GM18868 (cell line): ENCODE data around the gene ESD.
A peak's percentile ranks its signal among the peaks of the same experiment; 100 is the strongest.
"Not testable (repeated sequence)": the region's sequence is repeated elsewhere in the genome, so short reads cannot be mapped to it uniquely, and the experiment has no call there.

ENCODE experiments used
- ATAC-seq: cut with Tn5 transposase; IDR thresholded peaks from one replicate; pipeline ENCODE4 v1.9.1; 2021; ENCODE audit warnings: mild to moderate bottlenecking, moderate library complexity; ENCODE audit not compliant: unreplicated experiment

Gene ESD

GRCh38 chr13:46795321-46795720 is 1.6 kb downstream of the ESD start:
- ATAC-seq, result no peak

GRCh38 chr13:46783504-46783903 is 13.5 kb downstream of the ESD start:
- no peak for ATAC-seq

- ATAC-seq, result no peak
Measured at GRCh38 chr13:46782691-46783090, 14.3 kb downstream of the ESD start.

DNA sequence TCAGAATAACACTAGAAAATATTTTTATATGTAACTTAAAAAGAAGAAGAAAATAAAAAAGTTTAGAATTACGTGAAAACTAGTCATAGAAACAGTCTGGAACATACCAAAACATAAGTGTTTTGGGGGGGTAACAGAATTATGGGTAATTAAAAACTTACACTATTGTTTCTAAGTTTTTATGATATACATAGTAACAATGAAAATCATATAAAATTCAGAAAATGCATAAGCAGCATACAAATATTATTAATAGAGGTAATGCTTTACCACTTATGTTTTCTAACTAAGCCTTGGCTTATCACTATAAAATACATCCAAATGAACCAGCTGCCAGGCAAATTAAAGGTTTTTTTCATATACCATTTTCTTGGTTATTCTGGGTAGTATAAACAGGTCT is 14.9 kb downstream of the ESD start:
- ATAC-seq, result no peak

GRCh38 chr13:46778890-46779289 is 18.1 kb downstream of the ESD start:
- no peak for ATAC-seq

- no peak for ATAC-seq
Measured at GRCh38 chr13:46778095-46778494, 18.9 kb downstream of the ESD start.

GRCh38 chr13:46775385-46776107 is 21.4 kb downstream of the ESD start:
- no peak for ATAC-seq

DNA sequence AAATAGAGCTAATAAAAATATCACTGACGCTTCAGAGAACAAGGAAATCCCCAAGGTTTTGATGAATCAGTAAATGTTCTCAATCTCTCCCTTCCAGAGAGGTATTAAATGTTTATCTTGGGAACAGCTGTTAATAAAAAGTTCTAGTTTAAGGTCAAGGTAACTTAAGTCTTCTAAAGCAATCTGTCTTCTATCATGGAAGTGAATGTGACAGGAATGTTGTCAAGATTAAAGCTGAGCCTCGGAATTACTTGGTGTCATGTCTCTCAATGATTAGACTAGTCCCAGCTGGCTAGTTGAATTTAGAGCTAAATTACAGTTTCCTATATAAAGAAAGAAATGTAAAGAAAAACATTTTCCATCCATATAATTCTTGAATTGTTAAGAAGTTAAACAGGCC is 23.4 kb downstream of the ESD start:
- no peak for ATAC-seq

- no peak for ATAC-seq
Measured at GRCh38 chr13:46771693-46772092, 25.3 kb downstream of the ESD start.

GRCh38 chr13:46769925-46770324 is 27.0 kb downstream of the ESD start:
- ATAC-seq, result not testable (repeated sequence)

DNA sequence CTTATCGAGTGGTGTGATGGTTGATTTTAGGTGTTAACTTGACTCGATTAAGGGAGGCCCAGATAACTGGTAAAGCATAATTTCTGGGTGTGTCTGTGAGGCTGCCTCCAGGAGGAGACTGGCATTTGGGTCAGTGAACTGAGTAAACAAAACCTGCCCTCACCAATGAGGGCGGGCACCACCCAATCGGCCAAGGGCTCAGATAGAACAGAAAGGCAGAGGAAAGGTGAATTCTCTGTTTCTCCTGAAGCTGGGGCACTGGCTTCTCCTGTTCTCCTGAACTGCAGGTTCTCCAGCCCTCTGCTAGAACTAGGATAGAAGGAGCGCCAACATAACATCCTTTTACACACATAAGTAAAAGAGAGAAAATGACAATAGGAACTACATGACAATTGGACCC is 35.1 kb downstream of the ESD start:
- ATAC-seq, result no peak

GRCh38 chr13:46761174-46761573 is 35.8 kb downstream of the ESD start:
- ATAC-seq, result no peak

DNA sequence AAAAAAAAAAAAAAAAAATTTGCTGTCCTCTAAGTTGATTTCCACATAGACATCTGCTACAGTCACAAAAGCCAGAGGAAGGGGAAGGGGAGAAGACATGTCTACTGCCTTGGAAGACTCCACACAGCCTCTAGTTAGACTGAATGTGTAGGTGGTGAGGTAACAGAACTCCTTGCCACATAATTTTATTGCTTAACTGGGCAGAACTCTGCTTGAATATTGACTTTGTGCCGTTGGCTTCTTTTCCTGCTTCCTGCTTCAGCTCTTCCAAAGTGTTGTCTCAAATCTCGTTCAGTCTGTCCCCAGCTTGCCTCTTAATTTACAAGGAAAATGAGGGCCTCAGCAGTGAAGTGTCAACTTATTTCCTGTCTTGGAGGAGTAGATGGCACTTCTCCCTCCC is 37.1 kb downstream of the ESD start:
- no peak for ATAC-seq

GRCh38 chr13:46757640-46758039 is 39.3 kb downstream of the ESD start:
- no peak for ATAC-seq

DNA sequence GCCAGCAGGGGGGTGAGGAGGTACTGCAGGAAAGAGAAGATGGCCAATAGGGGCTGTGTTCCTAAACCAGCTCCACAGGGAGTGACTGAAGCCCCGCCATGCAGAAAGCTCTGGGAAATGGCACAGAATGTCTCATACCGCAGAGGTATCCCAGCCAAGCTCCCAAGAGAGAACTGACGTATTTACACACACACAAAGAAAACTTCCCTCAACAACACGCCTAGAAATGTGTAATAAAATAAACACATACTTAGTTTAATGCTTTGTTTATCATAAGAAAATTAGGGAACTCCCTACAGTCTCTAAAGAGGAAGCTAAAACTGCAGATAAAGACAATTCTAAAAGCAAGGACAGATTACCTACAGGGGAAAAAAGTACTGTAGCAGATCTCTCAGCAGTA is 40.0 kb downstream of the ESD start:
- ATAC-seq, result no peak

GRCh38 chr13:46755508-46755907 is 41.5 kb downstream of the ESD start:
- ATAC-seq, result not testable (repeated sequence)

GRCh38 chr13:46754812-46755211 is 42.1 kb downstream of the ESD start:
- ATAC-seq, result no peak

GRCh38 chr13:46753917-46754316 is 43.0 kb downstream of the ESD start:
- no peak for ATAC-seq

DNA sequence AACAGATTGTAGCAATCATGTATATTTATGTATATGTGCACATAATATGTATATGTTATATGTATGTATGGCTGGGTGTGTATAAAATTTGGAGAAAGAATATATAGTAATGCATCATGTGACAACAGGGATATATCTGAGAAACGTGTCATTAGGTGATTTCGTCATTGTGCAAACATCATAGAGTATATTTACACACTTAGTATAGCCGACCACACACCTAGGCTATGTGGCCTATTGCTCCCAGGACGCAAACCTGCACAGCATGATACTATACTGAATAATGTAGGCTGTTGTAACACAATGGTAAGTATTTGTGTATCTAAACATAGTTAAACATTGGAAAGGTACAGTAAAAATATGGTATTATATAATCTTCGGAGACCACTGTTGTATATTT is 43.8 kb downstream of the ESD start:
- ATAC-seq, result no peak

GRCh38 chr13:46751811-46752635 is 44.9 kb downstream of the ESD start:
- peak; percentile 90 for ATAC-seq

- no peak for ATAC-seq
Measured at GRCh38 chr13:46749951-46750350, 47.0 kb downstream of the ESD start.

GRCh38 chr13:46748300-46748699 is 48.7 kb downstream of the ESD start:
- no peak for ATAC-seq
